HK-2 (cell line): ENCODE data around the gene BLOC1S3.

ENCODE experiments used
- DNase-seq: peaks from one replicate; pipeline ENCODE4 v3.0.0-alpha.2; 2018; ENCODE audit not compliant: unreplicated experiment

Gene BLOC1S3, protein sequence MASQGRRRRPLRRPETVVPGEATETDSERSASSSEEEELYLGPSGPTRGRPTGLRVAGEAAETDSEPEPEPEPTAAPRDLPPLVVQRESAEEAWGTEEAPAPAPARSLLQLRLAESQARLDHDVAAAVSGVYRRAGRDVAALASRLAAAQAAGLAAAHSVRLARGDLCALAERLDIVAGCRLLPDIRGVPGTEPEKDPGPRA

DNA sequence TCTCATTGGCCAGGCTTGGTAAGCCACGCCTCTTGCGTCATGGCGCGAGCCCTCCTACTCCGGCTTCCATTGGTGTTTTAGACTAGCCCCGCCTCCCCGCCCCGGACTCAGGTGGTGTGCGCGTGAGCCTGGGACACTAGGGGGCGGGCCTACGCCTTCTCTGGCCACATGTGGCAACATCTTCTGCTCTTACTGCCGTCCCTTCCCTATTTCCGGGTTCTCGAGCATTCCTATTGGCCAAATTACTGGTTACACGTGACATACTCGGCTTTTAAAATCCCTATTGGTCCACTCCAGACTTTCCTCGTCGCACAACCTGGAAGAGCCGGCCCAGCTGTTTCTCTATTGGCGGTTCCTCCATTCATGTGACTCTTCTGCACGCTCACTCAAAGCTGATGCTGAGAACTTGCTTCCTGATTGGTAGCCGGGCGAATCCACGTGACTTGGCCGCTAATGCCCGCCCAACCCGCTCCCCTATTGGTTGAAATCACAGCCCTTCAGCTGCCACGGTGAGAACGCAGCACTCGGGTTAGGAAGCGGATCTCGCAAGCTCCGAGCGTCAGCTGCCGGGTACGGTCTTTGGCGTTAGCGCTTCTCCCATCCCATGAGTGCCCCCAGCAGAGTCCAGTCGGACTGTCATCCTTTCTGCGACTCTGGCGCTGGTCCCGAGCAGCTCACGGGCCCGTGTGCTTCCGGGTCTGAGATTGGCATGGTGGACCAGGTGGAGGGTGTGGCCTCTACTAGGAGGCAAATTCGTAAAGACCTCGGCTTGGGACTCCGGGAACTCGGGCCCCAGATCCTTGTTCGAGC, at the start of gene BLOC1S3:
BLOC1S3 (plus strand) TSS at position 523 of the 810 bp plus-strand sequence. CDS start 513 bp downstream, outside the sequence.
- peak; percentile 100 for DNase-seq

DNA sequence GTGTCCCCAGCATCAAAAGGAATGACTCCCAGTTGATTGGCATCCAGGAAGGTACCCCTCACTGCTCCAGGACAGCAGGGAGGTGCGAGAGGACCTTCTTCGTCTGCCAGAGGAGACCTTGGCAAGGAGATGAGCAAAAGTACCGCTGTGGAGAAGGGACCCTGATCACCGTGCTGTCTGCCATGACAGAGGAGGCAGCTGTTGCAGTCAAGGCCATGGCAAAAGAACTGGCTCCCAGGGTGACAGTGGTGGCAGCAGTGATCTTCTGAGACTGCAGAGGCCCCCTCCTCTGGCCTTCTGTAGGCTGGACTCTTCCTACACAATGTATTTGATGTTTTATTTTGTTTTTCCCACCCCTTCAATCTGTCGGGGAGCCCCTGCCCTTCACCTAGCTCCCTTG, 49.8 kb upstream of the BLOC1S3 start:
- no peak for DNase-seq

DNA sequence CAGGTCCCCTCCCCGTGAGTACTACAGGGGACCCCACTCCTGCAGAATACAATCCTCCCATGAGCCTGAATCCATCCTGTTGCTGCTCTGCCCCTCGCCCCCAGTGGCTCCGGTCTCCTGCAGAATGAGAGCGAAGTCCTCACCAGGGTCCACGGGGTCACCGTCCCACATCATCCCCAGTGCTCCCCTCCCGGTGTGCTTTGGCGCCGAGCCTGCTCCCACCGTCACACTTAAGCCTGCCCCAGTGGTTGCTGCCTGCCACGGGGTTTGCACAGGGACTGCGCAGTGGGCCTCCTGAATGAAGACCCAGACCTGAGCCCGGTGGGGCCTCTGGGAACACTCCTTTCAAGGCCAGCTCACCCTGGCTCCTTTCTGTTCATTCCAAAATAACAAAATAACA, 48.3 kb upstream of the BLOC1S3 start:
- no peak for DNase-seq

DNA sequence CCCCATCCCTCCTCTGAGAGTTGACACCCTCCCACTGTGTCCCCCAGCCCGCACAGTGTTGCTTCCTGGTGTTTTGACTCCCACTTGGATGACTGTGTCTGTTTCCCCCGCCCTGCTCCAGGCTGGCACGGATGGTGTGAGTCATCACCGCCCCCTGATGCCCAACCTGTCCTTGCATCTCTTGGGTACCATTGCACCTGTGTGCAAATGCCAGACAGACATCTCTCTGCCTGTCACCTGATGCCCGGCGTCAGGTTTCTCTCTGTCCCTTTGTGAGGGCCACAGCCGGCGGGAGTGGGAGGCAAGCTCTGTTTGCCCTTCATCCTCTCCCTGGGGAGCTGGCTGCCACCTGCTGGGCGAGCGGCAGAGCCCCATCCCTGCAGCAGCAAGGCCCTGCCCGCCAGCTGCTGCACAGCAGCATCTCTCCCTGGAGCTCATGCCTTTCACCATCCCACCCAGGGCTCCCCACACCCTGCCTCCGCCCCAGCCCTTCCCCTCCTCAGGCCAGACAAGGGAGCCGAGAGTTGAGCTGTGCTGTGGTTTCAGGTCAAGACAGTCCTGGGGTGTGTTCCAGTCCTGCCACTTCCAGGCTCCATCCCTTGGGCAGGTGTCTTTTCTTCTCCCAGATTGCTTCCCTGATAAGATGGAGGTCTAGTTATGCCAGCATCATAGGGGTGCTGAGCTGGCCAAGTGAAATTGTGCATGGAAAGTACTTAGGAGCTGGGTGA, 47.5 kb upstream of the BLOC1S3 start:
- DNase-seq = no peak

DNA sequence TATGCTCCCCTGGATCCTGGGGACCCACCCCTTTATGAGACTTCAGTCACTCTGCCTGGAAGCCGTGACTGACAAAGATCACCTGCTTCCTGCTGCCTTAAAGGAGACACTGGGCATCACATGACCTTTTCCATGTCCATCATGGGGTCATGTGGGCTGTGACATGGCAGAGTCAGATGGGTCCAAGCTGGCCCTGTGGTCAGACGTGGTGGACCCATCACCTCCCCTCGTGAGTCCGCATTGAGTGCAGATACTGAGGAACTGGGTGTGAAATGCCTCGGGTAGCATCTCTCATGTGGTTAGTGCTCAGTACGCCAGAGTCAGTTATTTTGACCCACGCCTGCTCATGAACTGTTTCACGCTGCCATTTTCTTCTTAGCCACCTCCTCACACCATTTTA, 44.9 kb upstream of the BLOC1S3 start:
- DNase-seq = no peak

DNA sequence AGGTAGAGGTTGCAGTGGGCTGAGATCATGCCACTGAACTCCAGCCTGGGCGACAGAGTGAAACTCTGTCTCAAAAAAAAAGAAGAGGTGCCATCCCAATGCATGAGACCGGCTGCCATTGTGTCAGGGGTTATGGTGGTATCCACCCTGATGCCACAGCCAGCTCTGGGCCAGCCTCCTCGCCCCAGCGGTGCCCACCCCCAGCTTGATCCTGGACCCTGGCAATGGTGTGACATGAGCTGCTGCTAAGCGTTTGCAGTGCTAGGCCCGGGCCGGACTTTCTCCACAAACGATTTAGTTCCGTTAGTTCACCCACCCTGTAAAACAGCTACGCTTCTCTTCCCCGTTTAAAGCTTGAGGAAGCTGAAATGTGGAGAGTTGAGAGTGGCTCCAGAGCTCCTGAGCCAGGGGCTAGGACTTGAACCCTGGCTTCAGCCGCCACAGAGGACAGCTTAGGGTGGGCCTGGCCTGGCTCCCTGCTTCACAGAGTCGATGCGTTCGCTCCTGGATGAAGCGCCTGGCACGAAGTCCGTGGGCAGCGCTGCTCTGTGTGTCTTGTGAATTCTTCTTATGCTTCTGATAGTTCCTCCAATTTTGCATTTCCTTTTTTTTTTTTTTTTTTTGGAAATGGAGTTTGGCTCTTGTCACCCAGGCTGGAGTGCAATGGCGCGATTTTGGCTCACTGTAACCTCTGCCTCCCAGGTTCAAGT, 43.3 kb upstream of the BLOC1S3 start:
- DNase-seq = no peak

DNA sequence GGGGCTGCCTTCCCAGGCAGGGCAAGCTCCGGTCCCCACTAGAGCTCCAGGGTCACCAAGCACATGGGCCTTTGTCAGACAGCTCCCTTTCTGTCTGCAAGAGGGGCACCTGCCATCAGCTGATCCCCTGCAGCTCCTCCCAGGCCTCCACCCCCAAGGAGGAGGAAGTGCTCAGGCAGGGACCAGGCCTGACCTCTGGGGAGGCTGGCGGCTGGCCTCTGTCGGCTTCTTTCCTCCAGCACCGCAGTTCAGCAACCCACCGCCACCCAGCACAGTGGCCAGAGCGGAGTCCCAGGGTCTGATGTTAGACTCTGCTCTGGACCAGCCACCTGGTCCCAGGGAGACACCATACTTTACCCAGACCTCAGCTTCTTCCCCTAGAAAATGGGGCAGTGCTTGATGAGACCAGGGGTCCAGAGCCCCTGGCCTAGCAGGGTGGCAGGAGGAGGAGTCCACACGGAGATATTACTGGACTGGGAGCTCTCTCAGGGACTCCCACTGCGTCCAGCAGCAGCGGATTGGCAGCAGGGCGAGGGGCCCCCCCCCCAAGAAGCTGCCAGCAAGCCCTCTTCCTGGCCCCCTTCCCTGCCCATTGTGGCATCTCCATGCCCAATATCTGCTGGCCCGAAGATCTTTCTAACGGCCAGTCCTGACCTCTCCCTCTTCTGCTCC, 41.9 kb upstream of the BLOC1S3 start:
- DNase-seq = no peak

DNA sequence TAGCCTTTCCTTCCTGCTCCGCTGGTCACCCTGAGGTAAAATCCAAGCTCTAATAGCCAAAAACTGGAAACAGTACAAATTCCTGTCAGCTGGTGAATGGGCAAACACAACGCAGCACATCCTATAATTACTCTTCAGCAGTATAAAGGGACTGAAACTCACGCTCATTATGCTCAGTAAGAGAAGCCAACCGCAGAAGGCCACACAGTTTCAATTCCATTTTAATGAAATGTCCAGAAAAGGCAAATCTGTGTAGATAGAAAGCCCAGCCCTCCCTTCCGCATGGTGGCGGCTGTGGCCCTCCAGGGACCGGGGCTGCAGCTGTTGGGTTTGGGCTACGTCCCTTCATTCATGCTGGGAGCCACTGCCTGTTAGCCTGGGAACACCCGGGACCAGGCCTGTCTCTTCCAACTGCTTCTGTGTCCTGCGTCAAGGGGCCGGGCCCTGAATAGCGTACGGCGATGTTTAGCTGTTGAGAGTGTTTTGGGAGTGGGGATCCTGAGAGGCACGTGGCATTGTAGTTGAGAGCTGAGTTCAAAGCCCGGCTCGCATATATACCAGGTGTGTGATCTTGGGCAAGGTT, 41.3 kb upstream of the BLOC1S3 start:
- no peak for DNase-seq

DNA sequence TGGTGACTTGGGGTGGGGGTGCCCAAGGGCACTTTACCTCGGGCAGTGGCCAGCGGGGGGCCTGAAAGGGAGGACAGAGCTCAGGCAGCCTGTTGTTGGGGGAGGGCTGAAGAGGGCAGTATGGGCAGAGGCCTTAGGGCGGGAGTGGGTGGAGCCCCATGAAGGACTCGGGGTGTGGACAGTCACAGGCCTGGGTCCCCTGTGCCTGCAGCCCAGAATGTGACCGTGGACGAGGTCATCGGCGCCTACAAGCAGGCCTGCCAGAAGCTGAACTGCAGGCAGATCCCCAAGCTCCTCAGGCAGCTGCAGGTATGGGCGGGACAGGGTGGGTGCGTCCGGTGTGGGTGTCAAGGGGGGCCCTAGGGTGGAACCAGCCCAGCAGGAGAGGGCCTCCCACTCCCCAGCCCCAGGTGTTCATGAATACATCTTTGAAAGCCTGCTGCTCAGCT, 40.3 kb upstream of the BLOC1S3 start:
- no peak for DNase-seq

DNA sequence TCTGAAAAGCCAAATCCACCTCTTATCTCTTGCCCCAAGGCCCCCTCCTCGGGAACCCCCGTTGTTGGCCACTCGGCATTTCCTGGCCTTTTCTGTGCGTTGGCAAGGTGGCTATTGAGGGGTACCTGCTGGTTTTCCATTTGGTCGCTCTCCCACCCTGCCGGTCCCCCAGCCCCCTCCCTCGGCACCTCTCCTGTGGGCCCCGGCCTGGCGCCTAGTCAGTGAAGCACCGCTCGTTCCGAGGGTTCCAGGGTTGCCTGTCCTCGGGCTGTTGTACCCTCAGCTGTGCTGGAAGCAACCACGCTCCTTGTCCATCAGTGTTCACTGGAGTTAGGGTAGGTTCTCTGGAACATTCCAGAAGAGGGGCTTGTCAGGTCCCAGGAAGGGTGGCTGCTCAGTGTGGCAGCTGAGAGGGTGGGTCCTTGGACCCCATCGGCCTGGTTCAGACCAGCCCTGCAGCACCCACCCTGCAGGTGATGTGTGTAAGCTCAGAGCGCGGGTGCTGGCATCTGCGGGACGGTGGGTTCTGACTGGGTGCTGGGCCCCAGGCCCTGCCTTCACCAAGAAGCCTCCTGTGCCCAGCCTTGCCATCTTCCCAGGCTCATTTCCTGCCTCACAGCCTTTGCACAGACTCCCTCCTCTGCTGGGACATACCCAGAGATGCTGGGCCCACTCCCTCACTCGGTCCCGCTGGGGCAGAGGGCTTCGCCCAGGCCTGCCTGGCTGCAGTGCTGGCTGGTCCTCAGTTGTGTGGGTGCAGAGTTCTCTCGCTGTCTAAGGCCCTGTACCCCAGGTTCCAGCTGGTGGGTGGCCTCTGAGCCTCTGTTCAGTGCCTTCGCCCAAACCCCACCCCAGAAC, 39.1 kb upstream of the BLOC1S3 start:
- DNase-seq = no peak

DNA sequence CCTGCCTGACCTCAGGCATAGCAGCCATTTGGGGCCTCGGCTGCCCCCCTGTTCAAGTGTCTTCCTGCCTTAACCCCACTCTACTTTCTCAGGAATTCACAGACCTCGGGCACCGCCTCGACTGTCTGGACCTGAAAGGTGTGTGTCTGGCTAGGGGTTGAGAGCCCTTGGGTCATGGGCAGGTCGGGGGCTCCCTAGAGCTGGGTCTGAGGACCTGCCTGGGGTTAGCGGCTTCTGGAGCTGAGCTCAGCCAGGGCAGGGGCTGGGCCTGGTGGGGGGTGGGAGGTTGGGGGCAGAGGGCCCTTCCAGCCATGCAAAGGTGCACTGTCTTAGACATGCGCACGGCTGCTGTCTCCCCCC, 38.5 kb upstream of the BLOC1S3 start:
- DNase-seq = no peak

DNA sequence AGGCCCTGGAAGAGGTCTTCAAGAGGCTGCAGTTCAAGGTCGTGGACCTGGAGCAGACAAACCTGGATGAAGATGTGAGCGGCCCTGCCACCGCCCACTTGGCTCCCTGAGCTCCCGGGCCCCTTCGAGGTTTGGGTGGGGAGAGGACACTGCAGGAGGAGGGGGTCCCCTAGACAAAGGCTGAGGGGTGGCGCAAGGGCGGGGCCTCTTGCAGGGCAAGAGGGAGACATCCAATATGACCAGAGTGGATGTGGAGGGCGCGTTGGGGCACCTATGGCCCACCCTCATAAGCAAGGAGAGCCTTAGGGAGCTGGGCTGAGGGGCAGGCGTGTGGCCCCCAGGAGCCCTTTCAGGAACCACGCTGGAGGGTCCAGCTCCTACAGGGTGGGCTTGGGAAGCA, 38.1 kb upstream of the BLOC1S3 start:
- no peak for DNase-seq

DNA sequence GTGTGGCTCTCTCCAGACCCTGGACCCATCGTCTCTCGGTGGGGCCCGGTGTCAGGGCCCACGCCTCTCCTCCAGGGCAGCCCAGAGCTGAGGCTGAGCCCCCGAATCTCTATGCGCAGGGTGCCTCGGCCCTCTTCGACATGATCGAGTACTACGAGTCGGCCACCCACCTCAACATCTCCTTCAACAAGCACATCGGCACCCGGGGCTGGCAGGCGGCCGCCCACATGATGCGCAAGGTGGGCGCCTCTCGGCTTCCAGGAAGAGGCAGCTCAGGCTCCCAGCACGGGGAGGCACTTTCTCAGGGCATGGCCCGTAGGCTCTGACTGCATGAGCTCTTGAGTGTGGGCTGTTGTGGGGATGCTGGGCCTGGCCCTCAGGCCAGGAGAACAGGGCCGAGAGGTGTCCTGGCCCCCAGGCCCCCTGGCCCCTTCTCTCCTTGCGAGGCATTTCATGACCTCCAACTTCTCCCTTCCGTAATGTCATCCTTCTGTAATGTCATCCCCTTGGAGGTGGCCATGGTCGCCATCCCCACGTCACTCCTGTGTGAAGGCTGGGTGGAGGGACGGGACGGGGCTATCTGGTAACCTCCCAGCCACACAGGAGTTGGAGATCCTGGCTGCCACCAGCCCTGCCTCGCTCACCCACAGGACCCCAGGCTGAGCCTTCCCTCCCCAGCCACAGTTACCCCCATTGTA, 37.2 kb upstream of the BLOC1S3 start:
- DNase-seq = no peak

DNA sequence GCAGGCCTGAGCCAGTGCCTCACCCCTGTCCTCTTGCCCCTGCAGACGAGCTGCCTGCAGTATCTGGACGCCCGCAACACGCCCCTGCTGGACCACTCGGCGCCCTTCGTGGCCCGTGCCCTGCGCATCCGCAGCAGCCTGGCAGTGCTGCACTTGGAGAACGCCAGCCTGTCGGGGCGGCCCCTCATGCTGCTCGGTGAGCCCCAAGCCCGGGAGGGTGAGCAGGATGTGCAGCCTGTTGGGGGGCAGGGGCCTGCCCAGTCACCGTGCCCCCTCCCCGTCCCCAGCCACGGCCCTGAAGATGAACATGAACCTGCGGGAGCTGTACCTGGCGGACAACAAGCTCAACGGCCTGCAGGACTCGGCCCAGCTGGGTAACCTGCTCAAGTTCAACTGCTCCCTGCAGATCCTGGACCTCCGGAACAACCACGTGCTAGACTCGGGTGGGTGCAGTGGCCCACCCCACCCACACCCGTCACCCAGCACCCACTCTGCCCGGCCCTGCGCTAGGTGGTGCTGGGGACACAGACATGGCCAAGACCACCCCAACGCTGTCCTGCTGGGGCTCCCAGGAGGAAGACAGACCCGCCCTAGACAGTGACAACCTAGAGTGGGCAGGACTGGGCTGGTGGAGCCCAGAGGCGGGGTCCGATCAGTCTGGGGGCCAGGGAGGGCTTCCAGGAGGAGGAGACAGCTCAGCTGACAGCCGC, 36.4 kb upstream of the BLOC1S3 start:
- DNase-seq = no peak

DNA sequence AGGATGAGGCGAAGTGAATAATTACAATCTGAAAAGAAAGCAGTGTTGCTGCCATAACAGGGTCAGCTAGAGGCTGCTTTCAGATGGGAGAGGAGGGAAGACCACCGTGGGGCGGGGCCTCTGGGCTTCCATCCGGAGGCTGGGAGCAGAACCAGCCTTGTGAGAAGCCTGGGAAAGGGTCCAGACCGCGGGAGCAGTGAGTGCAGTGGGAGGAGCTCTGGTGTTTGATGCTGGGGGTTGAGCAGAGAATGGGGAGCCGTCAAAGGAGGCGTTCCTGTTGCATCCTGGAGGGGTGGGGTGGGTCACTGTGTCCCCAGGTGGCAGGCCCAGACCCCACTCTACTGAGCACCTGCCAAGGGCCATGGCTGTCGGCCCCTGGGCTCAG, 35.9 kb upstream of the BLOC1S3 start:
- DNase-seq = no peak

DNA sequence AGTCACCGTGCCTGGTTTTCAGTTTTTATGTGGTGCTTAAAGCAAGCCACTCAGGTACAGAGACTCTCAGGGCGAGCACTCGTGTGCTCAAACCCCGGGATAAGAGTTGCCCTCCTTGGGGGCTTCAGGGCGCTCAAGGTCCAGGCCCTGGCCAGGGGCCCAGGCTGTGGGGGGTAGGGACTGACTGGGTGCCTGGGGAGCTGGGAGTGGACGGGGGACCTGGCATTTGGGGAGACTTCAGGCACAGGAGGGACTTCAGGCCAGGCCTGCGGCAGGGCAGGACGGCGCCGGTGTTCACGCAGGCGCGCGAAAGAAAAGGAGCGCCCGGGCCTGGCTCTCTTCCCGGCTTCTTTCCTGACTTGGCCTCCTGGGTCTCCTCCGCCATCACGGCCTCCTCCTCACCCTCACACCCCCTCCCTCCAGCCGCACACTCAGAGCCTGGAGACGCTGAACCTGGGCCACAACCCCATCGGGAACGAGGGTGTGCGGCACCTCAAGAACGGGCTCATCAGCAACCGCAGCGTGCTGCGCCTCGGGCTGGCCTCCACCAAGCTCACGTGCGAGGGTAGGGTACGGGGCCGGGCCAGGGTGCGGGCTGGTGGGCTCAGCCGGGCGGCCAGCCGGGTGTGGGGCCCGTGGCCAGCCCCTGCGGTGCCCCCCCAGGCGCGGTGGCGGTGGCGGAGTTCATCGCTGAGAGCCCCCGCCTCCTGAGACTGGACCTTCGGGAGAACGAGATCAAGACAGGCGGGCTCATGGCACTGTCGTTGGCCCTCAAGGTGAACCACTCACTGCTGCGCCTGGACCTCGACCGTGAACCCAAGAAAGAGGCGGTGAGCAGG, 33.9 kb upstream of the BLOC1S3 start:
- no peak for DNase-seq

DNA sequence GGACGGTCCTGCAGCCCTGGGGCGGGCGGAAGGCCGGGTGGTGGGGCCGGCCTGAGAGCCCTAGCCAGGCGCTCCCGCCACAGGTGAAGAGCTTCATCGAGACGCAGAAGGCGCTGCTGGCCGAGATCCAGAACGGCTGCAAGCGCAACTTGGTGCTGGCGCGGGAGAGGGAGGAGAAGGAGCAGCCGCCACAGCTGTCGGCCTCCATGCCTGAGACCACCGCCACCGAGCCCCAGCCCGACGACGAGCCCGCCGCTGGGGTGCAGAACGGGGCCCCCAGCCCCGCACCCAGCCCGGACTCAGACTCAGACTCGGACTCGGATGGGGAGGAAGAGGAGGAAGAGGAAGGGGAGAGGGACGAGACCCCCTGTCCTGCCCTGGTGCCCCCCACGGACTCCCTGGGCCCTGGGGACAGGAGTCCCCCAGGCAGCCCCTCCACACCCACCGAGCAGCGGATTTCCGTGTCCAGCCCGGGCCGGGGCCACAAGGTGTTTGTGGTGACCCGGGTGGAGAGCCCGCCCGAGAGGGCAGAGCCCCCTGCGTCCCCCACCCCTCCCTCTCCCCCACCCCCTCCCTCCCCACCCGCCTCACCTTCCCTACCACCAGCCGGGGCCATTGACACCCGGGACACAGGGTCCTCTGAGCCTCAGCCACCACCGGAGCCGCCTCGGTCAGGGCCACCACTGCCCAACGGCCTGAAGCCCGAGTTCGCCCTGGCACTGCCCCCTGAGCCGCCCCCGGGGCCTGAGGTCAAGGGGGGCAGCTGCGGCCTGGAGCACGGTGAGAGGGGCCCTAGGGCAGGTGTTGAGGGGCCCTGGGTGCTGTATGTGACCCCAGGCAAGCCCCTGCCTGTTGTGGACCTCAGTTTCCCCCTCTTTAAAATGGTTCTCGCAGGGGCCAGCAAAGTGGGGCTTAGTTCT, 33.1 kb upstream of the BLOC1S3 start:
- DNase-seq = no peak
